ENCODE data around the gene SLC25A10.
"Not testable (repeated sequence)": the region's sequence is repeated elsewhere in the genome, so short reads cannot be mapped to it uniquely, and the experiment has no call there.

SLC25A10 gene

GRCh38 chr17:81711814-81712467 is at the start of gene SLC25A10:
Gene SLC25A10 (plus strand): TSS chr17:81712284. CDS start chr17:81712427, 143 bp downstream.
- intact Hi-C loops (cut with DNase I) = no loop called here
- peak; percentile 37 to 94 (median 62) for DNase-seq

GRCh38 chr17:81664051-81664470 is 48.0 kb upstream of the SLC25A10 start:
- no peak for DNase-seq

GRCh38 chr17:81665205-81666091 is 46.6 kb upstream of the SLC25A10 start:
- intact Hi-C loops (cut with DNase I) = loop anchor here (2.0 kb wide), 1 partner anchor 29 kb away; the partner anchor contains the start of genes NPLOC4 and TSPAN10
- DNase-seq = peak in 8 of 10 donors; percentile 28 to 93 (median 60)

More at GRCh38 chr17:81664051-81664470, 48.0 kb upstream of the SLC25A10 start:
- intact Hi-C loops (cut with DNase I) = no loop called here

DNA sequence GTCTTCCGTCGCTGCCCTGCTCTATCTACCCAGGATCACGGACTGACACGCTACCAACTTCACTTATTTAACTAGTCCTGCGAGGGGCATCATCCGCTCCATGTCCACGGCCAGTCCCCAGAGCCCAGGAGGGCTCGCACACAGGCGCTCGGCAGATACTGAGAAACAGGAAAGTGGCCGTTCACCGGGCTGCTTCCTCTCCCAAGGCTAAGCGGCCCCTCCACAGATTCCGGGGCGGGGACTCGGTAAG is 46.1 kb upstream of the SLC25A10 start:
- no peak for DNase-seq
- intact Hi-C loops (cut with DNase I) = loop anchor here (2.0 kb wide), 1 partner anchor 29 kb away; the partner anchor contains the start of genes NPLOC4 and TSPAN10

- intact Hi-C loops (cut with DNase I) = loop anchor here (2.0 kb wide), 1 partner anchor 30 kb away; the partner anchor contains the start of genes NPLOC4 and TSPAN10
- peak; percentile 94 to 99 (median 98) for DNase-seq
Measured at GRCh38 chr17:81666342-81667191, 45.5 kb upstream of the SLC25A10 start, which contains the start of the genes CCDC137 and OXLD1. Gene CCDC137 (plus strand): TSS chr17:81666737. CDS start chr17:81666767, 30 bp downstream. Gene OXLD1 (minus strand): TSS chr17:81666605. CDS start chr17:81666577, 28 bp downstream.

GRCh38 chr17:81667754-81668153 is 44.3 kb upstream of the SLC25A10 start:
- DNase-seq = no peak
- intact Hi-C loops (cut with DNase I) = loop anchor here (2.0 kb wide), 1 partner anchor 31 kb away; the partner anchor contains the start of genes NPLOC4 and TSPAN10

- intact Hi-C loops (cut with DNase I) = no loop called here
- no peak for DNase-seq
Measured at GRCh38 chr17:81672504-81672903, 39.6 kb upstream of the SLC25A10 start.

DNA sequence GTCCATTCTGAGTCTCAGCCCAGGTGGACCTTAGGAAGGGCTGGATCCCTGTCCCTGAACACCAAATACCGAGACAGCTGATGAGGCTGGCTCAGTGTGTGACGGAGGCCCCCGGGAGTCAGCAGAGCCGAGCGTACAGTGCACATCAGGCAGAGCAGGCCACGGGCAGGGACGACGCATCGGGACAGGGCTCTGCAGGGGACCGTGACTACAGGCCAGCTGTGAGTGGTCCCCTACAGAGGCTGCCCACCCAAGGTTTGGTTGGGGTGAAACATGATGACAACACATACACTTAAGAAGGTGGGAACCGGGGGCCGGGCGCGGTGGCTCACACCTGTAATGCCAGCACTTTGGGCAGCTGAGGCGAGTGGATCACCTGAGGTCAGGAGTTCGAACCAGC is 39.1 kb upstream of the SLC25A10 start:
- intact Hi-C loops (cut with DNase I) = no loop called here
- no peak for DNase-seq

GRCh38 chr17:81673561-81674258 is 38.4 kb upstream of the SLC25A10 start:
- DNase-seq = no peak
- intact Hi-C loops (cut with DNase I) = no loop called here

DNA sequence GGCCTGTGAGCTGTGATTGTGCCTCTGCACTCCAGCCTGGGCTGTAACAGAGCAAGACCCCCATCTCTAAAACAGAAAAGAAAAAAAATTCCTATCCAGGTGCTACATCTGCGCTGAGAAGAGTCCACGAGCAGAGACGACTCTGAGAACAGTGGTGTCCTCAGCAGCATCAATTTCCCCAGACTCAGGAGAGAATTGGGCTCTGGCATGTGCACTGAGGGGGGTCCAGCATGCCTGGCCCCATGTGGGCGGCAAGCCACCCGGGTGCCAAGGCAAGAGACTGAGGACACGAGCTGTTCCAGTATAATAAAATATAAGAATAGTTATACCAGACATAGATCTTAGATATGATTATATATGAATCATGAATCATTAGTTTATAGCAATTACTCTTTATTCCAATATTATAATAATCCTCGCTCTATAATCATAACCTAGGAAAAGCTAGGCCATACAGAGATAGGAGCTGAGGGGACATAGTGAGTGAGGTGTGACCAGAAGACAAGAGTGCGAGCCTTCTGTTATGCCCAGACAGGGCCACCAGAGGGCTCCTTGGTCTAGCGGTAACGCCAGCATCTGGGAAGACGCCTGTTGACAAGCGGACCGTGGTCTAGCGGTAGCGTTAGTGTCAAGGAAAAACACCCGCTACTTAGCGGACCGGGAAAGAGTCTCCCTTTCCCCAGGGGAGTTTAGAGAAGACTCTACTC is 36.4 kb upstream of the SLC25A10 start:
- intact Hi-C loops (cut with DNase I) = not testable (repeated sequence)
- peak in 8 of 10 donors; percentile 35 to 92 (median 48) for DNase-seq

DNA sequence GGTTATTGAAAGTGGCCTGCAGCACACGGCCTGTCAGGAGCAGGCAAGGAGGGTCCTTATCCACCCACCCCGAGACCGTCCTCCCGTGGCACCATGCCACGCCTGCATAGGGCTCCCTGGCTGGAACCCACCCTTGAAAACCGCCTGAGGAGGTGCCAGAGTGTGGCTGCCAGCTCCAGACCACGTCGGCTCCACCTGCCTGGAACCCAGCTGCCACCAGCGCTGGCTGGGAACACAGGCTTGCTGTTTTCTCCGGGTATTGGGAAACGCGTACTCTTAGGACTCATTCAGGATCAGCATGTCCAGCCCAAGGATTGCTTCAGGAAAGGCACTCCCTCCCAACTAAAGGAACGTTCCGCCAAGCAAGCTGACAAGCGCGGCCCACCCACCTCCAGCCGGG is 35.2 kb upstream of the SLC25A10 start:
- no peak for DNase-seq
- intact Hi-C loops (cut with DNase I) = no loop called here

- intact Hi-C loops (cut with DNase I) = loop anchor here (5.0 kb wide), 1 partner anchor 43 kb away; the partner anchor contains the start of genes NPLOC4 and TSPAN10
- DNase-seq = no peak
Measured at GRCh38 chr17:81680150-81680549, 31.9 kb upstream of the SLC25A10 start.

GRCh38 chr17:81681672-81682071 is 30.4 kb upstream of the SLC25A10 start:
- DNase-seq = no peak
- intact Hi-C loops (cut with DNase I) = loop anchor here (5.0 kb wide), 1 partner anchor 44 kb away; the partner anchor contains the start of genes NPLOC4 and TSPAN10

DNA sequence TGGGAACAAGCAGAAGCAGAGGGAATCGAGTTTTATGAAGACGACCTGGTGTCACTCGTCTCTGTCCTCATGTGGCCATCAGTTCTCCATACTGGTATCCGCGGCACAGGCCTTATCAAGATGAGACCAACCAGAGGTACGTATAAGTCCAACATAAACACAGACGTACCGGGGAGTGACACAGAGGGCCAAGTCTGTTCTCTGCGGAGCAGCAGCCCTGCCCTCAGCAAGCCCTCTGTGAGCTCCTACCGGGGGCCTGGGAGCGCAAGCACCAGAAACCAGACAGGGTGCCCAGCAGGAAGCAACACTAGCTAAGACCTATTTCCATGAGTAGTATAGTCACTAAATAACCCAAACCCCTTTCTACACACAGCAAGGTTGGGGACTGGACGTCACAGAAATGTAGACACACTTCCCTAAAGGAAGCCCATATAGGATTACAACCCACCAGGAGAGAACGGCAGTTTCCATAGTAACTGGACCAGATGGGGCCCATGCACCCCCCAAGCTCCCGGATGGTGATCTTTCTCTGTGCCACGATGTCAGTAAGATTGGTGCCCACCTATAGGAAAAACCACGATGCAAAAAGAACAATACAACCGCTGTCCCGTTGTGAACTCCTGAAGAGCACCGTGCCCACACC is 29.4 kb upstream of the SLC25A10 start:
- intact Hi-C loops (cut with DNase I) = loop anchor here (5.0 kb wide), 1 partner anchor 45 kb away; the partner anchor contains the start of genes NPLOC4 and TSPAN10
- DNase-seq = no peak

- intact Hi-C loops (cut with DNase I) = loop anchor here (5.0 kb wide), 1 partner anchor 46 kb away; the partner anchor contains the start of genes NPLOC4 and TSPAN10
Measured at GRCh38 chr17:81683208-81683583, 28.9 kb upstream of the SLC25A10 start.

DNA sequence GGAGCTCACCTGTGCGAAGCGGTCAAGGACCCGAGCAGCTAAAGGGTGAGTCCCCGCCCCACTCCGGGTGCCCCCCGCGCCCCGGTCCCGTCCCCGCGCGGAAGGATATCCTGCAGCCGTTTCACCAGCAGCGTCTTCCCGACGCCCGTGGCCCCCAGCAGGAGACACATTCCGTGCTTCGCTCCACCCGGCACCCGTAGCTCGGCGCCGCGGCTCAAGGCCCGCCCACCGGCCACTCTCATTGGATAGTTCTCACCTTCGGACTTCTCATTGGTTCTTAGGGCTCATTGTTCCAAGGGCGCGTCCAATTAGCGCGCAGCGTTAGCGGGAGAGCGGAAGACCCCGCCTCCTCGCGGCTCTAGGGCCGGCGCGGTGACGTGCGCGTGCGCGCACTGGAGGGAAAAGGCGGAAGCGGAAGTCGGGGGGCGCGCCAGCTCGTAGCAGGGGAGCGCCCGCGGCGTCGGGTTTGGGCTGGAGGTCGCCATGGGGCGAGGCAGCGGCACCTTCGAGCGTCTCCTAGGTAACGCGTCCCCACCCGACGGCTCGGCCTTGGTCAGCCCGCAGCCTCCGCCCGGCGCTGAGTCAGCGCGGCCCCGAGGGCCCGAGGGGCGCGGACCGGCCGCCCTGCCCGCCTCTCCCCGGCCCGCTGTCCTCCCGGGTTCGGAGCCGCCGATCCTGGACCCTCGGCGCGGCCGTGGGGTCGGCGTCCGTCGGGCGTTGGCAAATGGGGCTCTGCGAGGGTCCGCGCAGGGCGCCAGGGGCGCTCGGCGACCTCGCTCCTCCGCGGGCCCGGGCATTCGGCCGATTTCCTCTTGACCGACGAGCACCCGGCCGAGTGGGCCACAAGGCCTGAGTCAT is 28.3 kb upstream of the SLC25A10 start, which contains the start of the genes ARL16 and HGS:
Gene ARL16, minus strand, starts transcription at position 214 of the 858 bp plus-strand sequence. Its CDS starts 44 bp downstream, at position 170.
Gene HGS, plus strand, starts transcription at position 428 of the 858 bp plus-strand sequence. Its CDS starts 56 bp downstream, at position 484.
- DNase-seq = peak; percentile 95 to 99 (median 96)
- intact Hi-C loops (cut with DNase I) = loop anchor here (1.0 to 5.0 kb wide), 2 partner anchors 19 to 47 kb away; partner anchors contain the start of genes MRPL12, NPLOC4 and TSPAN10

More at GRCh38 chr17:81683208-81683583, 28.9 kb upstream of the SLC25A10 start:
- peak in 1 of 10 donors; percentile 30 for DNase-seq
